Kidney (tissue), 14 donors: ENCODE data around the gene PANK4. TPM values are rescaled to one million over a fixed set of nuclear protein-coding genes. Genes with fewer than 3 reads are reported as not detected.

Experiments used
- DNase-seq, 5 donors: peaks; one replicate each; pipeline ENCODE4 v3.0.0-alpha.2; 2013 to 2020
- FAIRE-seq: peaks from 2 replicates; lab custom pipeline; 2012; peaks lifted over from hg19 to GRCh38; lab: Jason Lieb, UNC
- H3K27ac ChIP-seq, 2 donors: one replicate each; pipeline ENCODE4 v1.7.0; 2013; ENCODE audit warnings: low read depth in 2 of 2, low read length in 2 of 2, inconsistent platforms in 1 of 2
- H3K27me3 ChIP-seq: one replicate; pipeline ENCODE4 v1.7.1; 2013; ENCODE audit warnings: low read length, inconsistent platforms; ENCODE audit not compliant: control insufficient read depth, insufficient read depth
- H3K36me3 ChIP-seq, 3 donors: one replicate each; pipeline versions ENCODE4 v1.7.0 to v1.7.1; 2013; ENCODE audit warnings: low read length in 3 of 3, control low read depth in 1 of 3, inconsistent platforms in 1 of 3; ENCODE audit not compliant: insufficient read depth in 3 of 3, control insufficient read depth in 2 of 3
- H3K4me1 ChIP-seq, 3 donors: one replicate each; pipeline versions ENCODE4 v1.7.0 to v1.7.1; 2013; ENCODE audit warnings: low read length in 3 of 3, inconsistent platforms in 1 of 3, low read depth in 1 of 3; ENCODE audit not compliant: control insufficient read depth in 2 of 3, insufficient read depth in 2 of 3
- H3K4me3 ChIP-seq, 3 donors: one replicate each; pipeline versions ENCODE4 v1.7.0 to v1.8.1; 2013; ENCODE audit warnings: low read length in 3 of 3, control low read depth in 1 of 3, inconsistent platforms in 1 of 3
- H3K9ac ChIP-seq, 3 donors: one replicate each; pipeline versions ENCODE4 v1.7.0 to v1.7.1; 2013; ENCODE audit warnings: low read length in 3 of 3, control low read depth in 1 of 3, inconsistent platforms in 1 of 3
- H3K9me3 ChIP-seq, 3 donors: one replicate each; pipeline versions ENCODE4 v1.7.0 to v1.7.1; 2013; ENCODE audit warnings: low read length in 3 of 3, control low read depth in 1 of 3, inconsistent platforms in 1 of 3; ENCODE audit not compliant: control insufficient read depth in 2 of 3, insufficient read depth in 1 of 3
- intact Hi-C: fragments of 100-400 bp; cut with DNase I; formaldehyde crosslinking; loops from one replicate; pipeline ENCODE4 v1.11.1; 2022
- polyA plus RNA-seq: library from polyadenylated mRNA; stranded (reverse); fragments of 350-450 nt; fragmentation: Illumina TruSeq; extraction: RNeasy Lipid Tissue Mini Kit (QIAGEN cat#74804); gene quantifications from one replicate; pipeline ENCODE4 v1.2.3, GENCODE V29; 2014; ENCODE audit warnings: low read depth, low replicate concordance; ENCODE audit not compliant: insufficient read depth
- total RNA-seq: library from RNA; stranded (reverse); fragmentation: NEBNext Ultra II Directional; extraction: Animal tissue kit (Norgen Biotek cat#: 25700); gene quantifications from one replicate; pipeline ENCODE4 v1.2.1, GENCODE V29; 2021
- TF ChIP-seq, protein P1 (sequence below): IDR thresholded peaks from 3 replicates; pipeline ENCODE4 v1.5.1; 2012; ENCODE audit warnings: mild to moderate bottlenecking, moderate library complexity, borderline replicate concordance; ENCODE audit not compliant: insufficient read depth; ENCODE audit errors: extremely low read depth
- donor health status: control.
- donor health status: control.
- donor health status: control.
- donor health status: control.
- donor health status: control.
- donor health status: DM: yes; HTN: yes; CAD: no.
- donor health status: Normal renal cell carcinoma (clear cell type).

PANK4 gene
- total and polyA plus RNA-seq, 2 donors from 2014 or later: 13.3 to 33.7 TPM

DNA sequence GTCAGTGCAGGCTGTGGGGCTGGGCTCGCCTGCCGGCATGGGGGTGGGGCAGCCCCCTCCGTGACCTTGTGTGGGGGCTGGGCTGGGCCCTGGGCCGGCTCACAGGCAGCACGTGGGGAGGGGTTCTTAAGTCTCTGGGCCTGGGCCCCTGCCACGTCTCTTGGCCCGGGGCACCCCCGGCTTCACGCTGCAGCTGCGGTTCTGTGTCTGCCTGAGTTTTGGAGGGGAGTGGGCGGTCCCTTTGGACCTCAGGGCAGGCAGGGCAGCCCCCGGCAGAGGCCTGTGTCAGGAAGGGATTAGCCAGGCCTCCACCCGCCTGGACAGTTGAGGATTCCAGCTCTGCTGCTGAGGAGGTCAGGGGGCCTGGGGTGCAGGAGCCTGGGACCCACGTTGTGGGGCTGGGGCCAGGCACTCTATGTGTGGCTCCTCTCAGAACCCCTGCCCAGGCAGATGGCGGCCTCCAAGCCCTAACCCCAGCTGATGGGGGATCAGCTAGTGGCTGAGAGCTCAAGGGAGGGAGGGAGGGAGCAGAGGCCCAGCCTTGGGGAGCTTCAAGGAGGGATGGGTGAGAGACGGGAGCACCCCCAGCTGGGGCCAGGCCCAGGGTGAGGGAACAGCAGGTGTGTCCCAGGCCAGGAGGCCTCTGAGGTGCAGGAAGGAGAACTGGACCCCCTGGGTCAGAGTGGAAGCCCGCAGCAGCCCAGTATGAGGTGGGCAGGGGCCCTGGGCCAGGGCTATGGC is 52.1 kb downstream of the PANK4 start:
- FAIRE-seq (no peak), DNase-seq (no peak)
- intact Hi-C loops: no loop called here
- H3K9ac ChIP-seq: no peak overlapping the region
- H3K27ac ChIP-seq: no peak overlapping the region
- peaks cover 0 to 5% (median 3%) of the 10 kb centered on the region in 3 donors for H3K4me1 ChIP-seq
- TF ChIP-seq, protein P1, sequence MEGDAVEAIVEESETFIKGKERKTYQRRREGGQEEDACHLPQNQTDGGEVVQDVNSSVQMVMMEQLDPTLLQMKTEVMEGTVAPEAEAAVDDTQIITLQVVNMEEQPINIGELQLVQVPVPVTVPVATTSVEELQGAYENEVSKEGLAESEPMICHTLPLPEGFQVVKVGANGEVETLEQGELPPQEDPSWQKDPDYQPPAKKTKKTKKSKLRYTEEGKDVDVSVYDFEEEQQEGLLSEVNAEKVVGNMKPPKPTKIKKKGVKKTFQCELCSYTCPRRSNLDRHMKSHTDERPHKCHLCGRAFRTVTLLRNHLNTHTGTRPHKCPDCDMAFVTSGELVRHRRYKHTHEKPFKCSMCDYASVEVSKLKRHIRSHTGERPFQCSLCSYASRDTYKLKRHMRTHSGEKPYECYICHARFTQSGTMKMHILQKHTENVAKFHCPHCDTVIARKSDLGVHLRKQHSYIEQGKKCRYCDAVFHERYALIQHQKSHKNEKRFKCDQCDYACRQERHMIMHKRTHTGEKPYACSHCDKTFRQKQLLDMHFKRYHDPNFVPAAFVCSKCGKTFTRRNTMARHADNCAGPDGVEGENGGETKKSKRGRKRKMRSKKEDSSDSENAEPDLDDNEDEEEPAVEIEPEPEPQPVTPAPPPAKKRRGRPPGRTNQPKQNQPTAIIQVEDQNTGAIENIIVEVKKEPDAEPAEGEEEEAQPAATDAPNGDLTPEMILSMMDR: no peak
- H3K36me3 ChIP-seq: no peaks in the 10 kb centered on the region
- no peak overlapping the region for H3K4me3 ChIP-seq
- no peaks in the 10 kb centered on the region for H3K9me3 ChIP-seq
- no peaks in the 10 kb centered on the region for H3K27me3 ChIP-seq

DNA sequence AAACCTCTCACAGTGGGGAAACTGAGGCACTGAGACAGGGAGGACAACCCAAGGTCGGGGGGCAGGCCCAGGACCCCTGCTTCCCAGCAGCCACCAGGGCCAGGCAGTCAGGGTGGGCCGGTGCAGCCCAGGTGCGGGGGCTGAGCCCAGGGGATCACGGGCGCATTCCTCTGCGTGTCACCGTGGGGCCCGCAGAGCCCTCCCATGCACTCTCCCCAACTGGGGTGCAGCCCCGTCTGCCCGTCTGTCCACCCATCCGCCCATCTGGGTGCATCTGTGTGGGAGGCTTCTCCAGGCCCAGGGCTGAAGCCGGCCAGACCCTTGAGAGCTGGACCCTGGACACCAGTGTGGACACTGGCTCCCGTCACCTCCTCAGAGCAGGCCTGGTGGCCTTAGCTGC is 53.2 kb downstream of the PANK4 start:
- no peaks in the 10 kb centered on the region for H3K27me3 ChIP-seq

DNA sequence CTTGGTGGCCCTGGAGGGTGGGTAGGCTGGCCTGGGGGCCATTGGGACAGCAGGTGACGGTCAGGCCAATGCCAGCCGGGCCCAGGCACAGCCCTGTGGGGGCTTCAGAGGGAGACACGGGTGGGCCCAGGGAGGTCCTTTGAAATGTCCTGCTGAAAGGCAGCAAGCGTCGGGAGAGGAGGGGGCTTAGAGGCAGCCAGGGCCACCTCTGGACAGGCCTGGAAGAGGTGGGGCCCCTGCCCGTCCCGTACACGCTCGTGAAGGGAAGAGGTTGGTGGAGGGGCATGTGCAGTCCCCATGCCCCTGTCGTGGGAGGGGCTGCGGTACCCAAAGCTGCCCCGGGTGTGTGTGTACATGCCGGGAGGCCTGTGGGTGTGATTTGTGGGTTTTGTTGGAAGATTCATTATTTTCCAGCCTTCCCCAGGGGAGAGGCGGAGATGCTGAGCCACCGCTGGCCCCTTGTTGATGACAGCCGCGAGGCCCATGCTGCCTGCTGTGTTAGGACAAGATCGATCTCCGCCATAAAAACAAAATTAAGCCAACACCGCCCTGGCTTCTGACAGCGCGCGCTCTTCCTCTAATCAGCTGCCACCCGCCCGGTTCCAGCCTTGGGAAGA is 53.7 kb downstream of the PANK4 start:
- no peak for DNase-seq
- no peaks in the 10 kb centered on the region for H3K9me3 ChIP-seq
- no peak overlapping the region for H3K9ac ChIP-seq
- no peaks in the 10 kb centered on the region for H3K36me3 ChIP-seq
- no peak overlapping the region for H3K4me3 ChIP-seq
- no peaks in the 10 kb centered on the region for H3K27me3 ChIP-seq
- H3K4me1 ChIP-seq: peaks cover 0 to 5% (median 3%) of the 10 kb centered on the region in 3 donors
- TF ChIP-seq, protein P1: no peak
- FAIRE-seq: no peak
- H3K27ac ChIP-seq: no peak overlapping the region
- intact Hi-C loops: no loop called here

More for the DNA sequence above, 53.2 kb downstream of the PANK4 start:
- DNase-seq (no peak), FAIRE-seq (no peak)
- TF ChIP-seq, protein P1: no peak
- intact Hi-C loops: no loop called here
- H3K36me3 ChIP-seq: no peaks in the 10 kb centered on the region
- no peaks in the 10 kb centered on the region for H3K9me3 ChIP-seq
- H3K9ac ChIP-seq: no peak overlapping the region
- no peak overlapping the region for H3K27ac ChIP-seq
- H3K4me1 ChIP-seq: peaks cover 0 to 5% (median 3%) of the 10 kb centered on the region in 3 donors
- no peak overlapping the region for H3K4me3 ChIP-seq
